HG03457 (cell line): ENCODE data around the gene CREB3L4.

Source experiments
- ATAC-seq: cut with Tn5 transposase; IDR thresholded peaks from one replicate; pipeline ENCODE4 v1.9.1; 2021; ENCODE audit warnings: moderate number of reproducible peaks; ENCODE audit not compliant: unreplicated experiment

Gene CREB3L4

DNA sequence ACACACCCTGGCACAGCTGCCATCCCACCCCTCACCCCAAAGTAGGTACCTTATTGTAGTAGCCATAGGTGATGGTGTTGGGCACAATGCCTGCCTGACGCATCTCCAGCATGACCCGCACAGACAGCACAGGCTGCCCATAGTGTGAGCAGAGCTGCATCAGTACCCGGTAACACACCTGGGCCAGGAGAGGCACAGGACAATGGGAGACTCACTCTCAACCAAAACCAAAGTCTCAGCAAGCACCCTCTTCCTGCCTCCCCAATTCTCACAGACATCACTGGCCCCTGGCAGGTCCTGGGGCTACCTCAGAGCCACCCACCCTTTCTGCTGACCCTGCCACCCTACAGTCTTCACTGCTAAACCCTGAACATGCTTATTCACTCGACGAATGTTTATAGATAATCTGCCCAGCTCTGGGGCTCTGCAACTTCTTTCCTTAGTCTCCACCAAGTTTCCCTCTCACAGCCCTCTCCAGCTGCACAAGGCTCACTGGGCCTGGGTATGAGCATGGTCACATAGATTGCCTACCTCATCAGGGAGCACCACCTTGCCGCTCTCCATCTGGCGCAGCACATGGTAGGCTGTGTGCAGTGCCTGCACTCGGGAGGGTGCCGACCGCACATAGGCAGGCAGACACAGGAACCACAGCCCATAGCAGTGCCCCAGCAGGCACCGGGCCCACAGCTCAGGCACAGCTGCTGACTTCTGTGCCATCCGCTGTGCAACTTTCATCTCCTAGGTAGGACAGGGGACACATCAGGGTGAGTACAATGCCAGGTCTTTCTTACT lies 31.5 kb upstream of the CREB3L4 start:
- ATAC-seq, result no peak

DNA sequence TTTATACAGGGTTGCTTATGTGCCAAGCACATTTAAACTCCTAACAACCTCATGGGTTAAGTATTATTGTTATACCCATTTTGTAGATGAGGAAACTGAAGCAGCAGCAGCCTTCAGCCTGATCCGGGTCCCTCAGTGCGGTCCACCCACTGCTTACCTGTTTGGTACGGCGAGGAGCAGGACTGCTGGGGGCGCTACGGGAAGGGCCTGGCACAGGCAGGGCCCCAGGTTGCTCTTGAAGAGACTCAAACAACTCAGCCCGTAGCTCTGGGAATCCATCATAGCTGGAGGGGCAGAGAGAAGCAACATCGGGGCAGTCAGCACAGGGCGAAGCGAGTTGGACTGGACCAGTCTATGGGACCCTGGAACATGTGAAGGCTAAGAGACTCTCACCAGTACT lies 30.4 kb upstream of the CREB3L4 start:
- no peak for ATAC-seq

- ATAC-seq, result no peak
Observed at GRCh38 chr1:153938996-153939395, 28.7 kb upstream of the CREB3L4 start.

DNA sequence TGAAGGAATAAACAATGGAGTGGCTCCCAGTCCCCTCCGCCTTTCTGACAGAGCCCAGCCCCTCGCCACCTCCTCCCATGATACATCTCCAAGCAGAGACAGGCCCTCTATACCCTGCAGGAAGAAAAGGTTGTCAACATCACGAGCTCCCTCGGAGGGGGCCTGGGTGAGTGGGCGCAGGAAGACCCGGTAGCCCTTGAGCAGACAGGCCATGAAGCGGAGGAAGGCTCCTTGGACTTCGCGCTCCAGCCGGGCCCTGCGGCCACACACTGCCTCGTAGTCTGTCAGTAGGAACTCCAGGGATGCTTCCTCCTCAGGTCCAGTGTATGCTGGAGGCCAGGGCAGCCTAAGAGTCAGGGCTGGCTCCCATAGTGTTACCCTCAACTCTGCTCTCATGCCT lies 28.2 kb upstream of the CREB3L4 start:
- ATAC-seq, result no peak

DNA sequence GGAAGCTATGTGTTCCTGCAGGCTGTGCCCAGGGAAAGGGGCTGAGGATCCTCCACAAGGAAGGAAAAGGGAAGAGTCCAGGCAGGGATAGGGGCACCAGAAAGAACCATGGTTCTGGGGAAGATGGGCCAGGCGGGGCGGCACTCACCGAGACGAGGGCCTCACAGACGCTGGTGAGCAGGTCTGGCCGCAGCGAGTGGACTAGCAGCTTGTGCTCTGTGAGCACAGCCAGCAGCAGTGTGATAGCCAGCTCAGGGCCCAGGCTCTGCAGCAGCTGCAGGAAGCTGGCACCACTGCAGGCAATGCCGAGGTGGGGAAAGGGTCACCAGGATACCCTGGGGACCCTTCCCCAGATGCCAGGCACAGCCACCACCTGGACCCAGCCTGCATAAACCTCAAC lies 26.9 kb upstream of the CREB3L4 start:
- no peak for ATAC-seq

- no peak for ATAC-seq
Observed at GRCh38 chr1:153941826-153942725, 25.6 kb upstream of the CREB3L4 start.

- no peak for ATAC-seq
Observed at GRCh38 chr1:153942766-153943549, 24.7 kb upstream of the CREB3L4 start.

DNA sequence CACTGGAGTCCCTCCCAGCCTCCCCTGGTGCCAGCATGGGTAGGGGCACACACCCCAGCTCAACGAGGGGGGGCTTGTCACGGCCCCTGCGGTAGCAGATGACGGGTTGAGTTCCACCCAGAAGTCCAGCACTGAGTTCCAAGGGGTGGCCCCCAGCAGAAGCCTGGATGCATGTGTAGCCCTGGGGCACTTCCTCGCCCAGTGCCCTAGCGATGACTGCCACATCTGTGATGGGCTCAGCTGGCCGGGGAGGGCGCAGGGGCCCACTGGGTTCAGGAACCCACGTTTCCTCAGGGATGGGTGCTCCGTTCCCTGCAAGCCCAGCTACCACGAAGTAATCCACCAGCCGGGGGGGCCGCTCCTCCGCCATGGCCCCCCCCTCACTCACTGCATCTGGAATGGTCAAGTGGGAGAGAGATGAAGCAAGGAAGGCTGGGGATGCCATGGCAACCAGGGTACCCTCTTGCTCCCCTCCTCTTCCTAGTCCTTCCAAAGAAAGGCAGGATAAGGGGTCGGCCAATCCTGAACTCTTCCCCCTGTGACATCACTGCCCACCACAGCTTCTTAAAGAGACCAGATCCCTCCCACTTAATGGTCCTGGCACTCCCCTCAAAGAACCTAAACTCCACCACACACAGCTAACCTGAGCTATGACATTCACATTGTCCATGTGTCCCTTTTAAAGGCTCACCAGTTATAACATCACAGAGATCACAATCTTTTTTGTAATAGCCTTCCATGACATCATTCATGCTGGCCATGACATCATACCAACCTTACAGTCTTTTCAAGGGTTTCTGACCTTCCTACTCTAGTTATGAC lies 23.5 kb upstream of the CREB3L4 start:
- ATAC-seq, result no peak

GRCh38 chr1:153944827-153945117 lies 22.9 kb upstream of the CREB3L4 start:
- ATAC-seq, result no peak

GRCh38 chr1:153945131-153945794 lies 22.4 kb upstream of the CREB3L4 start:
- no peak for ATAC-seq

DNA sequence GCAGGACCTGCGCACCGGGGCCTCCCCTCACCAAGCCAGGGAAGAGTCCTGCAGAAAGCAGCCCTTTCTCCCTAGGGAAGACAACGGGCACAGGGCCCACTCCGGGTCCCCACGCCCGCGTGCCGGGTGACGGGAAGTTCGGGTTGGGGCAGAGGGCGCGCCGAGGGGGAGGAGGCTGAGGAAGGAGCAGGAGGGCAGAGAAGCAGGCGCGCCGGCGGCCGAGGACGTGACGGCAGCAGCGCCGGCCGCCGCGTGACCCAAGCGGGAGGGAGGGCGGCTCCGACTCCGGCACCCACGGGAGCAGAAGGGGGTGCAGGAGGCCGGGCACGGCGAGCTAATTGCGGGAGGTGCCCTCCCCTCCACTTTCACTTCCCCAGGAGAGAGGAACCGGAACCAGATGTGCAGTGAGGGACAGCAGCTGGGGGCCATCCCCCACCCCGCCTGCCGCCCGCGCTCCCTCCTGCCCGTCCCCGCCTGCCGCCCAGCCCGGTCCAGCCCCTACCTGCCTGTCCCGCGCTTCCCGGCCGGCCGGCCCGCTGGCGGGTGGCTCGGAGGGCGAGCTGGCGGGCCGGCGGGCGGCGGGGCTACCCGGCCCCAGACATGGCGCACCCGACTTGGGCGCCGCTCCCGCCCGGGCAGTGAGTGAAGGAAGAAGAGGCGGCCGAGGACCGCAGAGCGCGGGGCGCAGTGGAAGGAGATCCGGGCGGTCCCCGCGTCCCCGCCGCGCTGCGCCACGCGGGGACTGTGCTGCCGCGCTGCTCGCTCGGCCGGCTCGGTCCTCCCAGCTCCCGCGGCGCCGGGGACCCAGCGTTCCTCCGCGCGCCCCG lies 21.7 kb upstream of the CREB3L4 start:
- ATAC-seq, result peak; percentile 46

GRCh38 chr1:153946622-153947241 lies 21.0 kb upstream of the CREB3L4 start, which contains the start of gene DENND4B:
TSS of gene DENND4B (minus strand) at chr1:153946718. CDS start at chr1:153944374, 2,344 bp downstream.
- peak; percentile 43 for ATAC-seq

DNA sequence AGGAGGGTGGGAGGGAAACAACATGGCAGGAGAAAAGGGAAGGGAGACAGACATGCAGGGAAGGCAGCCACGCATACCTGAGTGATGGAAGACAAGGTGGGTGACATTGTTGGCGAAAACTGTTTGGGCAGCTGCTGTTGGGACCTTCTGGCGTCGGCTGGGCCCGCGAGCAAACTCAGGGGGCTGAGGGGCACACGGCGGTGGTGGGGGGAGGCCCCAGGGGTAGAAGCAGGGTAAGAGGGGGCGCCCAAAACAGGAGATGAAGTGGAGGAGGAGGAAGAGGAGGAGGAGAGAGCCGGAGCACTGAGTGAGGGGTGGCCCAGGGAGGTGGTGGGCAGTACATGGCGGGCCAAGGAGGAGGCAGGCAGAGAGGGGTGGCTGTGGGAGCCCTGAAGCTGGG lies 16.5 kb upstream of the CREB3L4 start:
- no peak for ATAC-seq

- no peak for ATAC-seq
Observed at GRCh38 chr1:153951801-153952200, 15.9 kb upstream of the CREB3L4 start.

DNA sequence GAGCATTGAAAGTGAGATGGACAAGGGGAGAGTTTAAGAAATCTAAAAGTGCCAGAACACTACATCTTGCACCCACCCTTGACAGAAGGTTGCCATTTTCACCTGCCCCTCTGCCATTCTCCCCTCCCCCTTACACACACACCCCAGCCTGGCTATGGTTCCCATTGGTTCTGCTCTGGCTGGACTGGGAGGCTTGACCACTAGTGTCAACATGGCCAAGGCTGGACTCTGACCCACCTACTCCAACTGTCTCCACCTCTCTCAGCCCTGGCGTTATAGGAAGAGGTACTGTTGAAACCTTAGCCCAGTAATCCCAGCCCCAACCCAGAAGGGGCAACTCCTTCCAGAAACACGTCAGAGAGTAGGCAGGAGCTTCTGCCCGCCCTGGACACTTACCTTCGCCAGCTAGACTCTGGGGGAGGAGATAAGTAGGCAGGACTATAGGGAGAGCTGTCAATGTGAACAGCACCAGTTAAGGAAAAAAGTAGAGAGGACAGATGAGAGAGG lies 13.8 kb upstream of the CREB3L4 start:
- no peak for ATAC-seq

DNA sequence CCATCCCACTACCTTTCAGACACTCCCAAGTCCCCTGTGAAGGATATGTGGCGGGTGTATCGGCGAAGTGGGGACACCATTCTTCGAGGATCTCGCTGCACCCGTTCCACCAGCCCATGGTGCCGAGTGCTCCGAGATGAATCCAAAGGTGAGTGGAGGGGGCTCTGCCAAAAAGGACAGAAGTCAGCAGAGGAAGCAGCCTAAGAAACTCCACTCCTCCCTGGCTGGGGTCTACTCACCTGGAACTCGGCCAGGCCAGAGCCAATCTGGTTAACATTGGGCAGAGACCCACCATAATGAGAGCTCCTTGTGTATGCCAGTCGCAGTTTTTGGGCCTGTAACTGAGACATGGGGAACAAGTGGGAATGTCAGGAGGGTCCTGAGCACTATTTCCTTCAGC lies 12.9 kb upstream of the CREB3L4 start:
- no peak for ATAC-seq

- no peak for ATAC-seq
Observed at GRCh38 chr1:153956997-153957715, 10.5 kb upstream of the CREB3L4 start.

- peak; percentile 5 for ATAC-seq
Observed at GRCh38 chr1:153957744-153958110, 10.0 kb upstream of the CREB3L4 start.
